Neuronal stem cell (in vitro differentiated cells): ENCODE data around the gene BTBD8.

Experiments
- DNase-seq: peaks from one replicate; pipeline ENCODE4 v3.0.0-alpha.2; 2013; ENCODE audit warnings: low spot score
- H2AFZ ChIP-seq: one replicate; pipeline ENCODE4 v1.6.1; 2013; ENCODE audit warnings: mild to moderate bottlenecking, low read length, inconsistent platforms
- H2AK5ac ChIP-seq: 2 replicates; pipeline ENCODE4 v1.6.1; 2013; ENCODE audit warnings: low read depth, mild to moderate bottlenecking, inconsistent platforms, low read length, moderate library complexity, mixed read lengths
- H2BK120ac ChIP-seq: 2 replicates; pipeline ENCODE4 v1.6.1; 2013; ENCODE audit warnings: low read depth, mild to moderate bottlenecking, inconsistent platforms, low read length, moderate library complexity, mixed read lengths
- H2BK12ac ChIP-seq: one replicate; pipeline ENCODE4 v1.6.1; 2013; ENCODE audit warnings: low read length, inconsistent platforms
- H2BK15ac ChIP-seq: 2 replicates; pipeline ENCODE4 v1.6.1; 2013; ENCODE audit warnings: mild to moderate bottlenecking, low read length, inconsistent platforms, mixed read lengths
- H2BK5ac ChIP-seq: one replicate; pipeline ENCODE4 v1.6.1; 2013; ENCODE audit warnings: inconsistent platforms, mild to moderate bottlenecking, low read length, moderate library complexity
- H3K14ac ChIP-seq: one replicate; pipeline ENCODE4 v1.6.1; 2013; ENCODE audit warnings: low read length, inconsistent platforms
- H3K18ac ChIP-seq: 2 replicates; pipeline ENCODE4 v1.6.1; 2013; ENCODE audit warnings: low read length, inconsistent platforms
- H3K23ac ChIP-seq: 2 replicates; pipeline ENCODE4 v1.6.1; 2013; ENCODE audit warnings: low read depth, mild to moderate bottlenecking, mixed read lengths, low read length, inconsistent platforms; ENCODE audit not compliant: poor library complexity
- H3K27ac ChIP-seq: replicated peaks from 3 replicates; pipeline ENCODE4 v1.5.1; 2013; ENCODE audit warnings: low read length, inconsistent platforms
- H3K27me3 ChIP-seq, 3 experiments: 2 replicates each; pipeline ENCODE4 v1.6.1; 2013; ENCODE audit warnings: low read length in 3 of 3, mild to moderate bottlenecking in 2 of 3, inconsistent platforms in 1 of 3, low read depth in 1 of 3, mixed read lengths in 1 of 3, moderate library complexity in 1 of 3; ENCODE audit not compliant: control insufficient read depth in 3 of 3, insufficient read depth in 3 of 3
- H3K36me3 ChIP-seq, 2 donors: replicated peaks in 1 of 2; 2 replicates each; pipeline ENCODE4 v1.6.1; 2013; ENCODE audit warnings: low read length in 2 of 2; ENCODE audit not compliant: control insufficient read depth in 2 of 2, insufficient read depth in 2 of 2
- H3K4ac ChIP-seq: 2 replicates; pipeline ENCODE4 v1.6.1; 2013; ENCODE audit warnings: inconsistent platforms, mild to moderate bottlenecking, low read length, moderate library complexity
- H3K4me1 ChIP-seq, 2 donors: 1 replicate in 1 of 2; 2 replicates in 1 of 2; pipeline ENCODE4 v1.6.1; 2013; ENCODE audit warnings: low read length in 2 of 2, low read depth in 1 of 2; ENCODE audit not compliant: control insufficient read depth in 2 of 2, insufficient read depth in 1 of 2
- H3K4me2 ChIP-seq: one replicate; pipeline ENCODE4 v1.6.1; 2013; ENCODE audit warnings: mild to moderate bottlenecking, low read length, inconsistent platforms; ENCODE audit not compliant: insufficient read depth, poor library complexity, severe bottlenecking
- H3K4me3 ChIP-seq, 2 donors: 2 replicates each; pipeline ENCODE4 v1.5.1; 2013; ENCODE audit warnings: low read length in 2 of 2, mild to moderate bottlenecking in 2 of 2, inconsistent platforms in 1 of 2, moderate library complexity in 1 of 2
- H3K79me1 ChIP-seq: one replicate; pipeline ENCODE4 v1.6.1; 2013; ENCODE audit warnings: low read depth, mild to moderate bottlenecking, inconsistent platforms, low read length, moderate library complexity
- H3K9ac ChIP-seq: one replicate; pipeline ENCODE4 v1.6.1; 2013; ENCODE audit warnings: mild to moderate bottlenecking, low read depth, low read length, inconsistent platforms; ENCODE audit not compliant: poor library complexity
- H3K9me3 ChIP-seq, 2 donors: replicated peaks in 1 of 2; 2 replicates each; pipeline versions ENCODE3 to v1.6.1; 2013; ENCODE audit warnings: low read length in 2 of 2, mild to moderate bottlenecking in 2 of 2, inconsistent platforms in 1 of 2, low read depth in 1 of 2, mixed read lengths in 1 of 2, moderate library complexity in 1 of 2; ENCODE audit not compliant: control insufficient read depth in 2 of 2, insufficient read depth in 1 of 2
- H4K8ac ChIP-seq: one replicate; pipeline ENCODE4 v1.6.1; 2013; ENCODE audit warnings: low read depth, mild to moderate bottlenecking, inconsistent platforms, low read length, moderate library complexity
- H4K91ac ChIP-seq: one replicate; pipeline ENCODE4 v1.6.1; 2013; ENCODE audit warnings: low read length, low read depth, mild to moderate bottlenecking, inconsistent platforms; ENCODE audit not compliant: poor library complexity
- WGBS, 2 donors: extraction: QIAGEN DNeasy Blood & Tissue Kit; methylation state at CpG; one replicate each; pipeline ENCODE4 v1.1.7; 2013; ENCODE audit warnings: missing lambda C conversion rate in 2 of 2, mixed read lengths in 1 of 2; ENCODE audit not compliant: insufficient read length in 2 of 2, insufficient replicate concordance in 1 of 2; ENCODE audit errors: extremely low coverage in 2 of 2; 5-methylcytosine and 5-hydroxymethylcytosine counted together

BTBD8 gene

GRCh38 chr1:92085727-92086126 lies 5.6 kb downstream of the BTBD8 start:
- Histone ChIP-seq H2BK12ac (no peak overlapping the region), H3K4me1 (no peaks in the 10 kb centered on the region), H3K9me3 (peaks cover 9 to 20% of the 10 kb centered on the region in 2 donors), H4K91ac (no peak overlapping the region), H3K23ac (no peak overlapping the region), H3K9ac (no peak overlapping the region), H3K36me3 (no peaks in the 10 kb centered on the region), H3K14ac (no peak overlapping the region), H2BK15ac (no peak overlapping the region), H2AK5ac (no peak overlapping the region), H2BK120ac (no peak overlapping the region), H3K79me1 (no peaks in the 10 kb centered on the region), H2AFZ (no peak overlapping the region), H3K27ac (no peak overlapping the region), H3K4me2 (no peak overlapping the region), H4K8ac (no peak overlapping the region), H3K27me3 (no peaks in the 10 kb centered on the region), H3K4ac (no peak overlapping the region), H3K18ac (no peak overlapping the region), H3K4me3 (no peak overlapping the region), H2BK5ac (no peak overlapping the region)
- WGBS, 2 donors: no CpG with 5 or more reads among the region's 4 CpGs
- DNase-seq: no peak

DNA sequence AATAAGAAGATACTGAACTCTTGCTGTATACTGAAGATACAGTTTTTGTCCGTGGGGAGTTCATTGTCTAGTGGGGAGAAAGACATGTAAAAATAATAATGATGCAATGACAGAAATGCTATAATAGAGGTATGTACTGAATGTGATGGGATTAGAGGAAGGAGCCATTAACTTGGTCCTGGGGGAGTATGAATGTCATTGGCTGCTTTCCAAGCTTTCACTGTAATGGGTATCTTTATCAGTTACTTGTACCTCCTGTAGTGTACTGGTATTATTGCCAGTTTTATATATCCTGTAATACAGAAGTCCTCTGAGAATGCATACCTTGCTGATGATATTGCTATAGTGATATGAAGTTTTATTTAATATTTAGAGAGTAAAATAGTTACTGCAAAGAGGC lies 7.4 kb downstream of the BTBD8 start:
- H2BK15ac ChIP-seq: no peak overlapping the region
- WGBS, 2 donors: no CpG with 5 or more reads among the region's 1 CpG
- H3K23ac ChIP-seq: no peak overlapping the region
- no peak overlapping the region for H3K4me2 ChIP-seq
- H4K91ac ChIP-seq: no peak overlapping the region
- no peak overlapping the region for H3K27ac ChIP-seq
- H3K4me1 ChIP-seq: no peaks in the 10 kb centered on the region
- H4K8ac ChIP-seq: no peak overlapping the region
- no peak overlapping the region for H2BK12ac ChIP-seq
- H3K14ac ChIP-seq: no peak overlapping the region
- H3K9me3 ChIP-seq: peaks cover 9 to 20% of the 10 kb centered on the region in 2 donors
- no peaks in the 10 kb centered on the region for H3K36me3 ChIP-seq
- H2AK5ac ChIP-seq: no peak overlapping the region
- no peak overlapping the region for H3K9ac ChIP-seq
- no peak overlapping the region for H3K4ac ChIP-seq
- no peaks in the 10 kb centered on the region for H3K27me3 ChIP-seq
- DNase-seq: no peak
- no peak overlapping the region for H2AFZ ChIP-seq
- H2BK120ac ChIP-seq: no peak overlapping the region
- H2BK5ac ChIP-seq: no peak overlapping the region
- H3K18ac ChIP-seq: no peak overlapping the region
- H3K4me3 ChIP-seq: no peak overlapping the region
- no peaks in the 10 kb centered on the region for H3K79me1 ChIP-seq

- DNase-seq: no peak
- no peak overlapping the region for H3K4ac ChIP-seq
- no peak overlapping the region for H2BK15ac ChIP-seq
- H3K36me3 ChIP-seq: no peaks in the 10 kb centered on the region
- no peaks in the 10 kb centered on the region for H3K4me1 ChIP-seq
- WGBS, 2 donors: no CpG with 5 or more reads among the region's 5 CpGs
- no peak overlapping the region for H2AK5ac ChIP-seq
- no peak overlapping the region for H4K8ac ChIP-seq
- no peaks in the 10 kb centered on the region for H3K79me1 ChIP-seq
- H3K9me3 ChIP-seq: peaks cover 1 to 4% of the 10 kb centered on the region in 2 donors
- no peaks in the 10 kb centered on the region for H3K27me3 ChIP-seq
- no peak overlapping the region for H3K4me3 ChIP-seq
- no peak overlapping the region for H3K18ac ChIP-seq
- no peak overlapping the region for H3K27ac ChIP-seq
- no peak overlapping the region for H3K23ac ChIP-seq
- no peak overlapping the region for H4K91ac ChIP-seq
- H2BK12ac ChIP-seq: no peak overlapping the region
- no peak overlapping the region for H2BK120ac ChIP-seq
- H3K14ac ChIP-seq: no peak overlapping the region
- H3K9ac ChIP-seq: no peak overlapping the region
- H3K4me2 ChIP-seq: no peak overlapping the region
- H2AFZ ChIP-seq: no peak overlapping the region
- H2BK5ac ChIP-seq: no peak overlapping the region
These were observed 11.5 kb downstream of the BTBD8 start for GRCh38 chr1:92091625-92092024.

DNA sequence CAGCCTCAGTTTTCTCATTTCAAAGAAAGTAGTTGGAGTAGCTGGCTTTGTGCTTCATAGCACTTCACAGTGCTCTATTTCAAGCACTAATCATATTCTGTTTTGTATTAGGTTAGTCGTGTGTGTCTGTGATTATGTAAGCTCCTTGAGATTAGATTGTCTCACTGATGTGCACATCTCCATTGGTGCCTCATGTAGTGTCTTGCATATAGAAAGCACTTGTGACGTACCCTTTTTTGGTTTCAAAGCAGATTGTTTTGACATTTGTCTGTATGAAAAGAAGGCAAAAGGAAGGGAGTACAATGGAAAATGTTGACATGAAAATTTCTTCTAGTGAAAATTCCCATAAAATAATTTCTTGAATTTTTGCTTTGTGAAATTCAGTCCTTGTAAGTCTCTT lies 13.9 kb downstream of the BTBD8 start:
- WGBS, 2 donors: no CpG with 5 or more reads among the region's 2 CpGs
- H4K8ac ChIP-seq: no peak overlapping the region

More for the DNA sequence above, 13.9 kb downstream of the BTBD8 start:
- H2AFZ ChIP-seq: no peak overlapping the region
- H3K4ac ChIP-seq: no peak overlapping the region
- H4K91ac ChIP-seq: no peak overlapping the region
- H3K27me3 ChIP-seq: no peaks in the 10 kb centered on the region
- H3K4me3 ChIP-seq: no peak overlapping the region
- no peak overlapping the region for H2BK15ac ChIP-seq
- no peak overlapping the region for H2AK5ac ChIP-seq
- no peak for DNase-seq
- no peak overlapping the region for H3K23ac ChIP-seq
- no peak overlapping the region for H3K9ac ChIP-seq
- no peak overlapping the region for H3K27ac ChIP-seq
- H3K36me3 ChIP-seq: no peaks in the 10 kb centered on the region
- H3K18ac ChIP-seq: no peak overlapping the region
- no peaks in the 10 kb centered on the region for H3K9me3 ChIP-seq
- H3K79me1 ChIP-seq: no peaks in the 10 kb centered on the region
- no peak overlapping the region for H3K4me2 ChIP-seq
- H2BK120ac ChIP-seq: no peak overlapping the region
- H3K14ac ChIP-seq: no peak overlapping the region
- H2BK12ac ChIP-seq: no peak overlapping the region
- no peak overlapping the region for H2BK5ac ChIP-seq
- H3K4me1 ChIP-seq: no peaks in the 10 kb centered on the region
